KOPT-K1 (cell line): ENCODE measurements around the gene SMIM20.

Source experiments
- H3K27ac ChIP-seq: fragments of 200-600 bp; sonication (generic); 2 replicates; pipeline ENCODE4 v1.5.1; 2016; ENCODE audit warnings: antibody characterized with exemption, mild to moderate bottlenecking, low read depth, low read length; ENCODE audit not compliant: poor library complexity, severe bottlenecking
- H3K36me3 ChIP-seq: fragments of 200-600 bp; sonication (generic); 2 replicates; pipeline ENCODE4 v1.5.1; 2017; ENCODE audit warnings: antibody characterized with exemption, mild to moderate bottlenecking, low read length, moderate library complexity; ENCODE audit not compliant: insufficient read depth
- H3K9me3 ChIP-seq: fragments of 200-600 bp; sonication (generic); 2 replicates; pipeline ENCODE4 v1.5.1; 2017; ENCODE audit warnings: antibody characterized with exemption, low read length, mild to moderate bottlenecking; ENCODE audit not compliant: insufficient read depth, poor library complexity, severe bottlenecking

The SMIM20 gene

GRCh38 chr4:25977397-25978170 lies 63.6 kb downstream of the SMIM20 start:
- no peaks in the 10 kb centered on the region for H3K36me3 ChIP-seq
- no peaks in the 10 kb centered on the region for H3K9me3 ChIP-seq
- no peak overlapping the region for H3K27ac ChIP-seq

DNA sequence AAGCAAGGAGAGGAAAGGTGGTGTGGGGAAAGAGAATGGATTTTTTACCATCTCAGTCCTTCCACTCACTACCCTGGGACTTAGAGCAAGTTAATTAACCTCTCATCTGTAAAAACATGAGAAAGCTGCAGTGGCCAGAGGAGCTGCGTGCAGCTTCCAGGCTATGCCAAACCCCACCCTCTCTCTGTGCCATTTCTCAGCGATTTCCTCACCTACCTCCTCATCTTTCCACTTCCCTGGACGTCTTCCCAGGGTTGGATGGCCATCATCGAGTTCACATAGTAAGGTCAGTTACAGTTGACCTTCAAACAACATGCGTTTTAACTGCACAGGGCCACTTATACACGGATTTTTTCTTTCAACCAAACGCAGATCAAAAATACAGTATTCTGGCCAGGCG lies 64.3 kb downstream of the SMIM20 start:
- H3K36me3 ChIP-seq = no peaks in the 10 kb centered on the region
- H3K27ac ChIP-seq = no peak overlapping the region
- no peaks in the 10 kb centered on the region for H3K9me3 ChIP-seq
